Osteocyte (in vitro differentiated cells): ENCODE results near the gene ZMPSTE24. TPM values are rescaled to one million over a fixed set of nuclear protein-coding genes. Genes with fewer than 3 reads are reported as not detected.

Source experiments
- DNase-seq: peaks from one replicate; pipeline ENCODE4 v3.0.0; 2021; ENCODE audit warnings: mixed read lengths; ENCODE audit not compliant: unreplicated experiment; ENCODE audit errors: extremely low spot score
- H3K27ac Mint-ChIP-seq: one replicate; pipeline ENCODE4 v1.8.0; 2021; ENCODE audit warnings: mild to moderate bottlenecking, mixed read lengths; ENCODE audit not compliant: unreplicated experiment
- H3K27me3 Mint-ChIP-seq: one replicate; pipeline ENCODE4 v1.8.0; 2021; ENCODE audit warnings: mixed read lengths; ENCODE audit not compliant: unreplicated experiment
- H3K36me3 Mint-ChIP-seq: one replicate; pipeline ENCODE4 v1.8.0; 2021; ENCODE audit warnings: mixed read lengths; ENCODE audit not compliant: unreplicated experiment
- H3K4me1 Mint-ChIP-seq: one replicate; pipeline ENCODE4 v1.8.0; 2021; ENCODE audit warnings: mixed read lengths; ENCODE audit not compliant: unreplicated experiment
- H3K4me3 Mint-ChIP-seq: one replicate; pipeline ENCODE4 v1.8.0; 2021; ENCODE audit warnings: mild to moderate bottlenecking, moderate library complexity, mixed read lengths; ENCODE audit not compliant: unreplicated experiment
- H3K9me3 Mint-ChIP-seq: one replicate; pipeline ENCODE4 v1.8.0; 2021; ENCODE audit warnings: mixed read lengths; ENCODE audit not compliant: unreplicated experiment
- CTCF ChIP-seq: fragments of 200-600 bp; sonication (generic); IDR thresholded peaks from 2 replicates; pipeline ENCODE4 v1.5.0; 2021; ENCODE audit warnings: antibody characterized with exemption, mild to moderate bottlenecking, moderate library complexity
- total RNA-seq: library from RNA; stranded (reverse); gene quantifications from 2 replicates; pipeline ENCODE4 v1.2.1, GENCODE V29; 2021

The ZMPSTE24 gene
- total RNA-seq, 1 donor from 2014 or later, result 43.4 TPM

GRCh38 chr1:40241362-40241761, 16.7 kb upstream of the ZMPSTE24 start:
- no peaks in the 10 kb centered on the region for H3K9me3 Mint-ChIP-seq
- H3K36me3 Mint-ChIP-seq, result peaks cover 18% of the 10 kb centered on the region
- peaks cover 31% of the 10 kb centered on the region for H3K4me1 Mint-ChIP-seq
- no peak overlapping the region for H3K4me3 Mint-ChIP-seq
- no peaks in the 10 kb centered on the region for H3K27me3 Mint-ChIP-seq
- DNase-seq, result no peak
- H3K27ac Mint-ChIP-seq, result no peak overlapping the region
- no peak for TF ChIP-seq CTCF

- H3K36me3 Mint-ChIP-seq, result peaks cover 4% of the 10 kb centered on the region
- no peak for TF ChIP-seq CTCF
- H3K4me1 Mint-ChIP-seq, result peaks cover 31% of the 10 kb centered on the region
- H3K9me3 Mint-ChIP-seq, result no peaks in the 10 kb centered on the region
- H3K27ac Mint-ChIP-seq, result peak overlapping the region; percentile 20
- H3K27me3 Mint-ChIP-seq, result no peaks in the 10 kb centered on the region
- DNase-seq, result no peak
- no peak overlapping the region for H3K4me3 Mint-ChIP-seq
These were observed 14.7 kb upstream of the ZMPSTE24 start for GRCh38 chr1:40243351-40243750.

GRCh38 chr1:40244138-40244744, 13.8 kb upstream of the ZMPSTE24 start:
- peaks cover 4% of the 10 kb centered on the region for H3K36me3 Mint-ChIP-seq
- DNase-seq, result no peak
- TF ChIP-seq CTCF, result no peak
- H3K27me3 Mint-ChIP-seq, result no peaks in the 10 kb centered on the region
- peak overlapping the region; percentile 5 for H3K27ac Mint-ChIP-seq
- no peak overlapping the region for H3K4me3 Mint-ChIP-seq
- H3K9me3 Mint-ChIP-seq, result no peaks in the 10 kb centered on the region
- peaks cover 29% of the 10 kb centered on the region for H3K4me1 Mint-ChIP-seq

GRCh38 chr1:40245686-40246085, 12.3 kb upstream of the ZMPSTE24 start:
- DNase-seq, result no peak
- no peak overlapping the region for H3K4me3 Mint-ChIP-seq
- H3K4me1 Mint-ChIP-seq, result peaks cover 24% of the 10 kb centered on the region
- no peaks in the 10 kb centered on the region for H3K9me3 Mint-ChIP-seq
- H3K27me3 Mint-ChIP-seq, result no peaks in the 10 kb centered on the region
- no peak for TF ChIP-seq CTCF
- H3K36me3 Mint-ChIP-seq, result no peaks in the 10 kb centered on the region
- no peak overlapping the region for H3K27ac Mint-ChIP-seq

GRCh38 chr1:40247655-40248054, 10.4 kb upstream of the ZMPSTE24 start, which contains the start of gene TMCO2:
Gene TMCO2 (plus strand): TSS chr1:40247937. CDS start chr1:40247994, 57 bp downstream.
- Mint-ChIP-seq H3K36me3 (no peaks in the 10 kb centered on the region), H3K27me3 (no peaks in the 10 kb centered on the region), H3K9me3 (no peaks in the 10 kb centered on the region), H3K4me3 (no peak within 1 kb of the TSS), H3K4me1 (peaks cover 18% of the 10 kb centered on the region), H3K27ac (no peak within 1 kb of the TSS)
- no peak for TF ChIP-seq CTCF
- no peak for DNase-seq
